GM19025 (cell line): Measurements from ENCODE around the gene IL20.

Source experiments
- ATAC-seq: cut with Tn5 transposase; IDR thresholded peaks from one replicate; pipeline ENCODE4 v1.9.1; 2021; ENCODE audit warnings: mild to moderate bottlenecking, low read depth, moderate library complexity; ENCODE audit not compliant: unreplicated experiment

The IL20 gene, protein sequence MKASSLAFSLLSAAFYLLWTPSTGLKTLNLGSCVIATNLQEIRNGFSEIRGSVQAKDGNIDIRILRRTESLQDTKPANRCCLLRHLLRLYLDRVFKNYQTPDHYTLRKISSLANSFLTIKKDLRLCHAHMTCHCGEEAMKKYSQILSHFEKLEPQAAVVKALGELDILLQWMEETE

DNA sequence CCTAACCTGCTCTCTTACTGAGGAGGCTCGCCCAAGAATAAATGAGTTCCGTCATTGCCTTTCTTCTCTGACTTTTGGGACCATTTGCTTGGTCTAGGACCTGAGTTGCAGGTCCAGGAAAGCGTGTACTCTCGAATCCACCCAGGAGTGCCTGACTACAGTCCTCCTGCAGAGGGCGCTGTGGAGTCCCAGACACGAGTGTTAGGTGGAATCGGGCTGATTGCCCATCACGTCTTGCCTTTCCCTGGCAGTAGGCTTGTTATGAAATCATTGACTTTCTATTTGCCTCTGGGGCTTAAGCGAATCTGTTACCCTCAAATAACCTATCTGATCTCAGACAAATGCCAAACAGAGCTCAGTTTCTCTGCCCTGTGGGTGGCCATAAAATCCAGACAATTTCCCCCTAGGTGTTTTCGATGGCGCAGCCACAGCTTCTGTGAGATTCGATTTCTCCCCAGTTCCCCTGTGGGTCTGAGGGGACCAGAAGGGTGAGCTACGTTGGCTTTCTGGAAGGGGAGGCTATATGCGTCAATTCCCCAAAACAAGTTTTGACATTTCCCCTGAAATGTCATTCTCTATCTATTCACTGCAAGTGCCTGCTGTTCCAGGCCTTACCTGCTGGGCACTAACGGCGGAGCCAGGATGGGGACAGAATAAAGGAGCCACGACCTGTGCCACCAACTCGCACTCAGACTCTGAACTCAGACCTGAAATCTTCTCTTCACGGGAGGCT lies at the start of gene IL20:
Gene IL20, plus strand, starts transcription at position 685 of the 733 bp plus-strand sequence. CDS start 230 bp downstream, outside the sequence.
- no peak for ATAC-seq

- no peak for ATAC-seq
These were observed 48.8 kb upstream of the IL20 start for GRCh38 chr1:206816390-206817287.

- ATAC-seq, result no peak
These were observed 43.9 kb upstream of the IL20 start for GRCh38 chr1:206821493-206821892.

GRCh38 chr1:206823727-206824126 lies 41.7 kb upstream of the IL20 start:
- ATAC-seq, result no peak

DNA sequence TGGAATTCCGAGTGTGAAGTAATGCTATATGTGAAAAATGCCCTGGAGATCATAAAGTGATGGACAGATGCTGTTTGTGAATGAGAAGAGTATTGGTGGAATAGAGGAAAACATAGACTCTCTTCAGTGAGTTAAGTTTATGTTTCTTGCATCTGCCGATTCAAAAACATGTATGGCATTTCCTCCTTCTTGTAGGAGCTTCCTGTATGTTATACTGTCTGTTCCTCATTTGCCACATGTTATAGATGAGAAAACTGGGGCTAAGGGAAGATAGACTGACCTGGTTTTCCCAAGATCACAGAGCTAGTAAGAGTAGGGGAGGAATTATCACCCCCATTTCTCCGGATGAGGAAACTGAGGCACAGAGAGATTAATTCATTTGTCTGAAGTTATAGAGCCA lies 41.1 kb upstream of the IL20 start:
- no peak for ATAC-seq

GRCh38 chr1:206826394-206826793 lies 39.0 kb upstream of the IL20 start:
- no peak for ATAC-seq

GRCh38 chr1:206828061-206828460 lies 37.4 kb upstream of the IL20 start:
- ATAC-seq, result no peak

- no peak for ATAC-seq
These were observed 36.7 kb upstream of the IL20 start for GRCh38 chr1:206828765-206829164.

GRCh38 chr1:206829282-206829681 lies 36.1 kb upstream of the IL20 start:
- no peak for ATAC-seq

GRCh38 chr1:206829875-206830274 lies 35.5 kb upstream of the IL20 start:
- no peak for ATAC-seq

DNA sequence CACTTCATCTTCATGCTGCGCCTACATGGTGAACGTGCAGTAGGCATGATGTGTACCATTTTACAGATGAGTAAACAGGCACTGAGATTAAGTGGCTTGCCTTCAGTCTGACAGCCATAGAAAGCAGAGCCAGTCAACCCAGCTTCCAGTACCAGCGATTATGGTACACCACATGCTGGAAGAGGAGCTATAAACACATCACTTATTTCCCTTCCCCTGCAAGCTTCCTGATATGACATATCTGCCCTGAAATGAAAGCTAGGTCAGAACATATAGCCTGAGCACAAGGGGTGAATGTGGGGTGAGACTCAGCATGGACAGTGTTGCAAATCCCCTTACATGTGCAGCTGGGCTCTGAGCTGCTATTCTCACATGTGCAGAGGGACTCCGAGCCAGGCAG lies 33.8 kb upstream of the IL20 start:
- no peak for ATAC-seq

- ATAC-seq, result no peak
These were observed 33.0 kb upstream of the IL20 start for GRCh38 chr1:206832352-206832880.

- no peak for ATAC-seq
These were observed 32.2 kb upstream of the IL20 start for GRCh38 chr1:206833106-206833680.

- ATAC-seq, result no peak
These were observed 31.6 kb upstream of the IL20 start for GRCh38 chr1:206833801-206834200.

DNA sequence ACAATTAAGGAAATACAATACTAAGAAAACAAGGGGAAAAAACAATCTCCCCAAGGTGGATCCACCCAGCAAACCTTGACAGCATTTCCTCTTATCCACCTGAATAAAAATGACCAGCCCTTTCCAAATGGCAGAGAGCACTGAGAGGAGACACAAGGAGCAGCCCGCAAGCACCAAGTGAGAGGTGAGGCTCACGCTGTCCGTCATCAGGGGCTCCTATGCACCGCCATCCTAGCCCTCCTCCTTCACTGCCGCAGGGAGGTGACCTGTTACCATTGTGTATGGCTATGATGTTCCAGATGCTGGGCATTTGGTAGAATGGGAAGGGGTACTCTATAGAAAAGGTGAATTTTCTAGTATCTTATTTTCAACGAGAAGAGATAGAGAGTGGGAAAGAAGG lies 31.2 kb upstream of the IL20 start:
- ATAC-seq, result no peak

DNA sequence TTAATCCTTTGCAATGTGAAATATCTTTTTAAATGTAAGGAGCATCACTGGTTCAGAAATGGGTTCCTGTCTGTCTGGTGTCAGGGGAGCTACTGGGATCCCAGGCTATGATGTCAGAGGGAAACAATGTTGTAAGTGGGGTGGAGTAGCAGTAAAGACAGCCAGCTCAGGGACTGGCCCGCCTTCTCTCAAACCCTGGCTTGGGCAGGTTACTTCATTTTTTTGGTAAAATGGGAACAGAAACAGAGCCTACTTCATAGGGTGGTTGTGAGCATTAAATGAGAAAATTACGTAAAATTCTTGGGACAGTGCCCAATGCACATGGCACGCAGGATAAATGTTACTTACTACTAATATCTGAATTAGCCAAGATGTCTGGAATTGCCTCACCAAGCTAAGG lies 30.7 kb upstream of the IL20 start:
- ATAC-seq, result no peak

- no peak for ATAC-seq
These were observed 30.2 kb upstream of the IL20 start for GRCh38 chr1:206835186-206835585.

DNA sequence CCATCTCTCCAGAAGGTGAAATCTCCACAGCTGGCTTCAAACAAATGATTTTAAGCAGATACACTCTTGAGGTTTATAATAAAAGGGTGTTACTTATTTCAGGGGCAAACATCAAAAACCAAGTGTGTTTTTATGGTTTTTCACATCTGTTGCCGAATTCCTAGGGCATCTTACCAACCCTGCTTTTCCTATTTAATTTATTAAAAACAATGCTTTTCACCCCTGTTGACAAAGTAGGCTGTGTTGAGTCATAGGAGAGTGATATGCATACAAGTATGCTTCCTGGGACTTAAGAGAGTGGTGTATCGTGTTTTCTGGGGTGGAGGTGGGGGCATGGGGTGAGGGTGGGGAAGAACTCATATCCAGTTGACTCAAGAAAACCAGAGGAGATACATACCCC lies 29.3 kb upstream of the IL20 start:
- ATAC-seq, result no peak

- ATAC-seq, result no peak
These were observed 26.3 kb upstream of the IL20 start for GRCh38 chr1:206839006-206839560.

DNA sequence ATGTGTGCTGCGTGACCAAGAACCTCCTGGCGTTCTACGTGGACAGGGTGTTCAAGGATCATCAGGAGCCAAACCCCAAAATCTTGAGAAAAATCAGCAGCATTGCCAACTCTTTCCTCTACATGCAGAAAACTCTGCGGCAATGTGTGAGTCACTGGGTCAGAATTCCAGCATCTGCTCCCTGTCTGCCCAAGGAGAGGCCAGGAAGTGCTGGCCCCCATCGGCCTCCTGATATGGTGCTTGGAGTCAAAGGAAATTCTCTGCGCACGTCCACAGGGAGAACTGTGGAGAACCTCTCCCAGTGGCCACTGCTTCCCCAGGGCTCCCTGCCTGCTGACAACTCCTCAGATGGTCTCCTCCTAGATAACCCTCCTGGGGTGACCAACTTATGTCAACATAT lies 25.6 kb upstream of the IL20 start:
- ATAC-seq, result no peak
